ENCODE measurements around the gene SERINC5.

GRCh38 chr5:80117446-80117845 lies 138.4 kb downstream of the SERINC5 start:
- TF ChIP-seq PPARA (CRISPR knock-in tag; IDR thresholded peaks at IDR 0.05; ENCODE audit: borderline replicate concordance) (no peak), SNAI2 (CRISPR knock-in tag; IDR thresholded peaks at IDR 0.05) (no peak)
- TF ChIP-seq, protein P1, sequence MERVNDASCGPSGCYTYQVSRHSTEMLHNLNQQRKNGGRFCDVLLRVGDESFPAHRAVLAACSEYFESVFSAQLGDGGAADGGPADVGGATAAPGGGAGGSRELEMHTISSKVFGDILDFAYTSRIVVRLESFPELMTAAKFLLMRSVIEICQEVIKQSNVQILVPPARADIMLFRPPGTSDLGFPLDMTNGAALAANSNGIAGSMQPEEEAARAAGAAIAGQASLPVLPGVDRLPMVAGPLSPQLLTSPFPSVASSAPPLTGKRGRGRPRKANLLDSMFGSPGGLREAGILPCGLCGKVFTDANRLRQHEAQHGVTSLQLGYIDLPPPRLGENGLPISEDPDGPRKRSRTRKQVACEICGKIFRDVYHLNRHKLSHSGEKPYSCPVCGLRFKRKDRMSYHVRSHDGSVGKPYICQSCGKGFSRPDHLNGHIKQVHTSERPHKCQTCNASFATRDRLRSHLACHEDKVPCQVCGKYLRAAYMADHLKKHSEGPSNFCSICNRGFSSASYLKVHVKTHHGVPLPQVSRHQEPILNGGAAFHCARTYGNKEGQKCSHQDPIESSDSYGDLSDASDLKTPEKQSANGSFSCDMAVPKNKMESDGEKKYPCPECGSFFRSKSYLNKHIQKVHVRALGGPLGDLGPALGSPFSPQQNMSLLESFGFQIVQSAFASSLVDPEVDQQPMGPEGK (CRISPR knock-in tag; IDR thresholded peaks at IDR 0.05; ENCODE audit: borderline replicate concordance) = no peak

All from SK-N-SH treated with all-trans-retinoic acid at 6 μM for 48 hours (cell line).